B cell (primary cell): Measurements from ENCODE around the gene ZER1. TPM values are rescaled to one million over a fixed set of nuclear protein-coding genes. Genes with fewer than 3 reads are reported as not detected.

Experiments
- ATAC-seq: fragments of 200-7000 bp; cut with Tn5 transposase; one replicate; pipeline ENCODE4 v1.10.0; 2021; ENCODE audit warnings: low read depth, mild to moderate bottlenecking, moderate number of reproducible peaks, moderate library complexity
- CTCF ChIA-PET: fragments of 350-600 bp; sonication (Branson Sonifier 250); formaldehyde crosslinking; loops from one replicate; lab custom pipeline; 2021; ENCODE audit warnings: antibody characterized with exemption, inconsistent platforms; lab: Charles Lee
- POLR2A ChIA-PET: fragments of 350-600 bp; sonication (Branson Sonifier 250); formaldehyde crosslinking; loops from one replicate; lab custom pipeline; 2021; ENCODE audit warnings: antibody characterized with exemption; lab: Charles Lee
- DNase-seq: peaks from one replicate; pipeline ENCODE4 v3.0.0; 2013
- H2AFZ ChIP-seq: 2 replicates; pipeline ENCODE4 v1.6.1; 2012; ENCODE audit warnings: mild to moderate bottlenecking, low read depth, low read length; ENCODE audit not compliant: insufficient read depth, poor library complexity, severe bottlenecking
- H3K27ac ChIP-seq, 2 donors: 1 replicate in 1 of 2; 2 replicates in 1 of 2; pipeline ENCODE4 v1.5.1; 2012 to 2013; ENCODE audit warnings: low read length in 2 of 2, mild to moderate bottlenecking in 2 of 2, moderate library complexity in 1 of 2
- H3K27me3 ChIP-seq, 4 experiments: fragments of 200-600 bp in 1 of 4; sonication (generic) in 1 of 4; replicated peaks in 1 of 4; 1 replicate in 2 of 4; 2 replicates in 2 of 4; pipeline versions ENCODE4 v1.6.1 to v1.7.0; 2013 to 2016; ENCODE audit warnings: low read length in 3 of 4, mild to moderate bottlenecking in 2 of 4, mixed read lengths in 1 of 4, moderate library complexity in 1 of 4; ENCODE audit not compliant: insufficient read depth in 4 of 4, control insufficient read depth in 3 of 4; ENCODE audit errors: control extremely low read depth in 1 of 4
- H3K36me3 ChIP-seq, 2 experiments: replicated peaks in 1 of 2; 1 replicate in 1 of 2; 2 replicates in 1 of 2; pipeline versions ENCODE4 v1.6.1 to v1.7.1; 2013; ENCODE audit warnings: low read length in 1 of 2; ENCODE audit not compliant: insufficient read depth in 2 of 2, control insufficient read depth in 1 of 2; ENCODE audit errors: control extremely low read depth in 1 of 2, extremely low read depth in 1 of 2
- H3K4me1 ChIP-seq, 2 donors: fragments of 200-600 bp in 1 of 2; sonication (generic) in 1 of 2; 1 replicate in 1 of 2; 2 replicates in 1 of 2; pipeline versions ENCODE4 v1.5.1 to v1.6.1; 2013 to 2017; ENCODE audit warnings: low read length in 2 of 2; ENCODE audit not compliant: control insufficient read depth in 2 of 2, insufficient read depth in 2 of 2
- H3K4me2 ChIP-seq: replicated peaks from 2 replicates; pipeline ENCODE3; 2012; ENCODE audit warnings: mild to moderate bottlenecking, low read depth, low read length; ENCODE audit not compliant: poor library complexity, severe bottlenecking
- H3K4me3 ChIP-seq, 5 experiments: fragments of 200-600 bp in 1 of 5; sonication (generic) in 1 of 5; 1 replicate in 3 of 5; 2 replicates in 2 of 5; pipeline versions ENCODE4 v1.5.1 to v1.7.0; 2011 to 2016; ENCODE audit warnings: low read length in 4 of 5, mild to moderate bottlenecking in 4 of 5, low read depth in 2 of 5, control low read depth in 1 of 5, moderate library complexity in 1 of 5; ENCODE audit not compliant: insufficient read depth in 1 of 5; ENCODE audit errors: control extremely low read depth in 1 of 5, extremely low read depth in 1 of 5
- H3K79me2 ChIP-seq: fragments of 200-600 bp; sonication (generic); one replicate; pipeline ENCODE4 v1.6.0; 2016; ENCODE audit warnings: low read length; ENCODE audit not compliant: control insufficient read depth, insufficient read depth
- H3K9ac ChIP-seq: fragments of 200-600 bp; sonication (generic); 2 replicates; pipeline ENCODE4 v1.6.1; 2017; ENCODE audit warnings: mild to moderate bottlenecking, low read length, moderate library complexity
- H3K9me3 ChIP-seq, 3 donors: one replicate each; pipeline versions ENCODE4 v1.6.1 to v1.7.1; 2013; ENCODE audit warnings: low read length in 2 of 3; ENCODE audit not compliant: control insufficient read depth in 2 of 3, insufficient read depth in 1 of 3; ENCODE audit errors: control extremely low read depth in 1 of 3
- H4K20me1 ChIP-seq: 2 replicates; pipeline ENCODE4 v1.6.0; 2012; ENCODE audit warnings: mild to moderate bottlenecking, low read length; ENCODE audit not compliant: insufficient read depth, control insufficient read depth, poor library complexity, severe bottlenecking
- H3K27ac Mint-ChIP-seq: one replicate; pipeline ENCODE4 v1.8.0; 2021; ENCODE audit warnings: mixed read lengths
- H3K27me3 Mint-ChIP-seq: one replicate; pipeline ENCODE4 v1.8.0; 2021; ENCODE audit warnings: mixed read lengths
- H3K4me1 Mint-ChIP-seq: one replicate; pipeline ENCODE4 v1.8.0; 2021; ENCODE audit warnings: mixed read lengths
- H3K4me3 Mint-ChIP-seq: one replicate; pipeline ENCODE4 v1.8.0; 2021; ENCODE audit warnings: mixed read lengths
- H3K9me3 Mint-ChIP-seq: one replicate; pipeline ENCODE4 v1.8.0; 2022; ENCODE audit warnings: mixed read lengths; ENCODE audit not compliant: insufficient read depth
- EZH2 ChIP-seq: IDR thresholded peaks from 2 replicates; pipeline ENCODE4 v1.6.1; 2012; ENCODE audit warnings: borderline replicate concordance, low read depth, mild to moderate bottlenecking, moderate library complexity, low read length; ENCODE audit not compliant: insufficient read depth, poor library complexity, severe bottlenecking
- WGBS: methylation state at CpG from one replicate; pipeline ENCODE4 v1.1.5; 2013; ENCODE audit warnings: missing lambda C conversion rate; ENCODE audit not compliant: insufficient coverage; 5-methylcytosine and 5-hydroxymethylcytosine counted together
- intact Hi-C: fragments of 100-400 bp; cut with micrococcal nuclease; formaldehyde crosslinking; loops from one replicate; pipeline ENCODE4 v1.10.0; 2022
- polyA plus RNA-seq: library from polyadenylated mRNA; depleted of rRNA; stranded (reverse); fragments of >200 nt; gene quantifications from 2 replicates; pipeline ENCODE4 v1.2.3, GENCODE V29; 2012
- total RNA-seq, 2 donors: library from RNA; stranded (reverse); fragments of 120-200 nt in 1 of 2; gene quantifications; 1 replicate in 1 of 2; 2 replicates in 1 of 2; pipeline versions ENCODE4 v1.2.3 to v1.2.4, GENCODE V29; 2013 to 2022
- TF ChIP-seq, protein P1 (sequence below): fragments of 200-600 bp; IDR thresholded peaks from one replicate; pipeline ENCODE4 v1.8.0; 2022; ENCODE audit warnings: antibody characterized with exemption, mild to moderate bottlenecking

ZER1 gene
- total and polyA plus RNA-seq, 2 donors (not counting 1 experiment from before 2014, with no cell fraction given) = 26.9 to 42.2 TPM

DNA sequence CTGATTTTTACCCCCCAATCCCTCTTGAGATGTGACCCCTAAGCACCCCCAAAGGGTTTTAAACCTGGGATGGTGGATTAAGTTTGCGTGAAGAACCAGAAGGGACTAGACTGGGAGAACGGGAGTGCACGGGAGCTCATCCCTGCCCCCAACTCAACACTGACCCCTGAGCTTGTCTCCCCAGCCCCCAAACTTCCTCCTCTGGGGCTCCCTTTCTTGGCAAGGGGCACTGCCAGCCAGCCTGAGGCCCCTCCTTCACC lies 87.7 kb downstream of the ZER1 start:
- Histone ChIP-seq H3K36me3 (peaks cover 0 to 6% of the 10 kb centered on the region in 2 experiments), H3K79me2 (peaks cover 81% of the 10 kb centered on the region), H3K4me2 (peak overlapping the region; percentile 93), H3K27me3 (no peaks in the 10 kb centered on the region), H3K9me3 (peaks cover 0 to 11% (median 0%) of the 10 kb centered on the region in 3 donors), H2AFZ (peak overlapping the region; percentile 73), H3K27ac (peak overlapping the region; percentile 94), H4K20me1 (peaks cover 9% of the 10 kb centered on the region), H3K4me1 (peaks cover 45 to 66% of the 10 kb centered on the region in 2 donors), H3K4me3 (peak overlapping the region; percentile 85 to 99 (median 88)), H3K9ac (peak overlapping the region; percentile 94)
- Mint-ChIP-seq H3K9me3 (no peaks in the 10 kb centered on the region), H3K4me3 (peak overlapping the region; percentile 98), H3K27ac (peak overlapping the region; percentile 96), H3K4me1 (peaks cover 53% of the 10 kb centered on the region), H3K27me3 (no peaks in the 10 kb centered on the region)
- no peak for DNase-seq
- POLR2A ChIA-PET = interaction anchor here (0.5 to 1.9 kb wide), 9 partner anchors 8 to 1356 kb away, joined by 3 to 7 read pairs (median 4); partner anchors contain the start of genes DYNC2I2 and ZDHHC12
- no CpG with 5 or more reads among the region's 3 CpGs for WGBS
- ATAC-seq = no peak
- CTCF ChIA-PET = interaction anchor here (1.2 to 1.9 kb wide), 3 partner anchors 18 to 134 kb away, joined by 5 to 16 read pairs (median 6); partner anchors contain the start of genes ENDOG and PKN3
- TF ChIP-seq, protein P1, sequence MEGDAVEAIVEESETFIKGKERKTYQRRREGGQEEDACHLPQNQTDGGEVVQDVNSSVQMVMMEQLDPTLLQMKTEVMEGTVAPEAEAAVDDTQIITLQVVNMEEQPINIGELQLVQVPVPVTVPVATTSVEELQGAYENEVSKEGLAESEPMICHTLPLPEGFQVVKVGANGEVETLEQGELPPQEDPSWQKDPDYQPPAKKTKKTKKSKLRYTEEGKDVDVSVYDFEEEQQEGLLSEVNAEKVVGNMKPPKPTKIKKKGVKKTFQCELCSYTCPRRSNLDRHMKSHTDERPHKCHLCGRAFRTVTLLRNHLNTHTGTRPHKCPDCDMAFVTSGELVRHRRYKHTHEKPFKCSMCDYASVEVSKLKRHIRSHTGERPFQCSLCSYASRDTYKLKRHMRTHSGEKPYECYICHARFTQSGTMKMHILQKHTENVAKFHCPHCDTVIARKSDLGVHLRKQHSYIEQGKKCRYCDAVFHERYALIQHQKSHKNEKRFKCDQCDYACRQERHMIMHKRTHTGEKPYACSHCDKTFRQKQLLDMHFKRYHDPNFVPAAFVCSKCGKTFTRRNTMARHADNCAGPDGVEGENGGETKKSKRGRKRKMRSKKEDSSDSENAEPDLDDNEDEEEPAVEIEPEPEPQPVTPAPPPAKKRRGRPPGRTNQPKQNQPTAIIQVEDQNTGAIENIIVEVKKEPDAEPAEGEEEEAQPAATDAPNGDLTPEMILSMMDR = no peak
- no peak for TF ChIP-seq EZH2
- intact Hi-C loops = loop anchor here (1.0 to 2.0 kb wide), 3 partner anchors 18 to 263 kb away; partner anchors contain the start of genes DOLK, DYNC2I2, NUP188 and PKN3
